NCI-H187 (cell line): ENCODE results near the gene RRP7A.
"Not testable (repeated sequence)": the region's sequence is repeated elsewhere in the genome, so short reads cannot be mapped to it uniquely, and the experiment has no call there.

ENCODE experiments used
- DNase-seq, 2 experiments: peaks; one replicate each; lab custom pipeline; 2025; lab: John Stamatoyannopoulos, UW

The RRP7A gene

GRCh38 chr22:42519525-42520401, at the start of gene RRP7A:
Gene RRP7A (minus strand): TSS chr22:42519796. CDS start chr22:42519786, 10 bp downstream.
- peak; percentile 5 to 44 for DNase-seq

DNA sequence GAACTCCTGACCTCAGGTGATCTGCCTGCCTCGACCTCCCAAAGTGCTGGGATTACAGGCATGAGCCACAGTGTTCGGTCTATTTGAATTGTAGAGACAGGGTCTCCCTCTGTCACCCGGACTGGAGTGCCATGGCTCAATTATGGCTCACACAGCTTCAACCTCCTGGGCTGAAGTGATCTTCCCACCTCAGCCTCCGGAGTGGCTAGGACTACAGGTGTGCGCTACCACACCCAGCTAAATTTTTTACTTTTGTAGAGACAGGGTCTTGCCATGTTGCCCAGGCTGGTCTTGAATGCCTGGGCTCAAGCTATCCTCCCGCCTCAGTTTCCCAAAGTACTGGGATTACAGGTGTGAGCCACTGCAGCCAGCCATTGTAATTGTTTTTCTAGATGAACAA, 48.4 kb upstream of the RRP7A start:
- not testable (repeated sequence) for DNase-seq

DNA sequence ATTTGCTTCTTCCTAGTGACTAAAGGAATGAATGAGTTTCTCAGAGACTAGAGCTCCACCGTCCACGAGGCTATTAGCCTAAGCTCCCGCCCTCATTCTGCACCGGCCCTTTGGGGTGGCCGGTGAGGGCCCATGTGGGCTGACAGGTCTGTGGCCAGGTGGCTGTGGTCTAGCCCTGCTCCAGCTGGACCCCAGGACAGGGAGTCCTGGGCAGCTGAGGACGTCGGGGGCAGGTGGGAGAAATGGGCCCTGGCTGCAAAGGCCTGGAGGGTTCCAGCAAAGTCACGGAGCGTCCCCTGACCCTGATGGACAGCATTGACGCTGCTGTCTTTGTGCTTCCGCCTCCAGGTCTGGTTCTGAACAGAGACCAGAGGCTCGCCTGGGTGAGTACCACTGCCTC, 46.4 kb upstream of the RRP7A start:
- no peak for DNase-seq

DNA sequence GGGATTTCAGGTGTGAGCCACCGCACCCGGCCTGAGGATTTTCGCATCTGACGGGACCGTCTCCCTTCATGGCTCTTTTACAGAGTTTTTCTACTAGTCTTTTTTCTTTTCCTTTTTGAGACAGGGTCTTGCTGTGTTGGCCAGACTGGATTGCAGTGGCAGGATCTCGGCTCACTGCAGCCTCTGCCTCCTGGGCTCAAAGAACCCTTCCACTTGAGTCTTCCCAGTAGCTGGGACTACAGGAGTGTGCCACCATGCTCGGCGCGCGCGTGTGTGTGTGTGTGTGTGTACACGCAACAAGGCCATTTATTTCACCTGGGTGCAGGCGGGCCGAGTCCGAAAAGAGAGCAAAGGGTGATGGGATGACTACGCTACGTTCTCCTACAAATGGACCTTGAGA, 45.1 kb upstream of the RRP7A start:
- DNase-seq, result no peak

DNA sequence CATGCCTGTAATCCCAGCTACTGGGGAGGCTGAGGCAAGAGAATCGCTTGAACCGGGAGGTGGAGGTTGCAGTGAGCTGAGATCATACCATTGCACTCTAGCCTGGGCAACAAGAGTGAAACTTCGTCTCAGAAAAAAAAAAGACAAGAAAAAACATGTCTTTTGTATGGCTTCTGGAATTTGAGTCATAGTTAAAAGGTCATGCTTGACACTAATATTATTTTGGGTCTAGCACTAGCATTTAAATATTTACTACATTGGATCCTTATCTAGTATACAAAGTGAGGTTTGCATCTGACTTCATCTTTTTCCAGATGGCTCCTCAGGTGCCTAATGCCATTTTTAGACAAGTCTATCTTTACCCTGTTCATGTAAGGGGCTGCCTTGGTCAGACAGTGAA, 44.3 kb upstream of the RRP7A start:
- not testable (repeated sequence) for DNase-seq

DNA sequence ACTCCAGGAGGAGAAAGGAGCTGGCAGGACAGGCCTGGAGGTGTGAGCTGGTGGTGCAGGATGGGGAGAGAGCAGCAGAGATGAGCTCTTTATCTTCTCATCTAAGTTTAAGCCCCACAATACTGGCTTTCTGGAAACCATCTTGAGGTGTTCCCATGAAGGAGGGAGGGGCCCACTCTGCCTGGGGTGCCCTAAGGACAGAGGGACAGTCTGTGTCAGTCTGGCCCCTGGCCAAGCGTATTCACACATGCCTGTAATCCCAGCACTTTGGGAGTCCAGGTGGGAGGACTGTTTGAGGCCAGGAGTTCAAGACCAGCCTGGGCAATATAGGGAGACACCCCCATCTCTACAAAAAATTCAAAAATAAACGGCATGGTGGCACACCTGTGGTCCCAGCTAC, 43.1 kb upstream of the RRP7A start:
- DNase-seq, result no peak

GRCh38 chr22:42562279-42562678, 42.7 kb upstream of the RRP7A start:
- no peak for DNase-seq

- no peak for DNase-seq
Observed at GRCh38 chr22:42561856-42562255, 42.3 kb upstream of the RRP7A start.

DNA sequence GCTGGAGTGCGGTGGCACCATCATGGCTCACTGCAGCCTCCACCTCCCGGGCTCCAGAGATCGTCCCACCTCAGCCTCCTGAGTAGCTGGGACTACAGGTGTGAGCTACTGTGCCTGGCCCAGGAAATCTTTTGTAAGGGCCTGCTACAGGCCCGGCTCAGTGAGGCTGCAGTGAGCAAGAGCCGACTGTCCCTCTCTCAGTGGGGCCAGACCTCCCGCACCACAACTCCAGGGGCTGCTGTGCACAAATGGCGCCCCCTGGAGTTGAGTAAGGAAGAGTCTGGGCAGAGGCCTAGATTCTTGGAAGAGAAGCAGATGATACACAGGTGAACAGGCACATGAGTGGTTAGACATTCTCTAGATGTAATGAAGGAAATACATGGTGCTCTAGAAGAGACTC, 41.2 kb upstream of the RRP7A start:
- no peak for DNase-seq

GRCh38 chr22:42560381-42560780, 40.8 kb upstream of the RRP7A start:
- no peak for DNase-seq

DNA sequence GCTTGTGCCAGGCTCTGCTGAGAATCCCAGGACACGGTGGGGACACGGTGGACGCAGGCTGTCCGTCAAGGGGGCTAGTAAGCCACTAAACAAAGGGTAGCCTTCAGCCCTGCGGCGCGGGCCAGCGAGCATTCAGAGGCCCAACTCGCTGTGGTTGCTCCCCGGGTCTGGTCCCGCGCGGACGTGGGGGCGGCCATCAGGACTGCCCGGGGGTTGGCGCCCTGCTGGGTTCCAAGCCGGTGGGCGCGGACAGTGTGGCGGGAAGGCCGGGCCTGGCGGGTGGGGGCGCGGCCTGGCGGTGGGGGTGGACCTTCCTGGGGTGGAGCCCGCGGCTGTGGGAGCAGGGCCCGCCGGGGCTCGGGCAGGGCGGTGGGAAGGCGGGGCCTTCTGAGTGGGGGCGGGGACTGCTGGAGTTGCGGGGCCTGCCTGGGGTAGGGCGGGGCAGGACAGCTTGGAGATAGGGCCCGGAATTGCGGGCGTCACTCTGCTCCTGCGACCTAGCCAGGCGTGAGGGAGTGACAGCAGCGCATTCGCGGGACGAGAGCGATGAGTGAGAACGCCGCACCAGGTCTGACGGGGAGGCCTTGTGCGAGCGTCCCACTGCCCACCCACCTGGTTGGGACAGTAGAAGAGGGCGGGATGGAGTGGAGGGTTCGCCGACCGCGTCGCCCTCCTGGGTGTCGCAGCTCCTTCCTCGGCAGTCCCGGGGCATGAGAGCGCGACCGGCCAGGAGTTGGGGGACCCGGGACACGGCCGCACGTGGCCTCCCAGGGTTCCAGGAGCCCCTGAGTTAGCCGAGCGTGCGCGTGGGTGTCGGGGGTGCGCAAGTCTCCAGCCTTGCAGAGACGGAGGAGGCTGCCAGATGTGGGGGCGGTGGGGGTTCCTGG, 34.1 kb upstream of the RRP7A start, which contains the start of gene SERHL2:
TSS of gene SERHL2 (plus strand) at position 482 of the 887 bp plus-strand sequence. CDS start at position 547, 65 bp downstream.
- DNase-seq, result peak in 1 of 2 experiments; percentile 1

GRCh38 chr22:42552294-42552647, 32.7 kb upstream of the RRP7A start:
- DNase-seq, result not testable (repeated sequence)

GRCh38 chr22:42549331-42550060, 29.9 kb upstream of the RRP7A start:
- no peak for DNase-seq

- DNase-seq, result no peak
Observed at GRCh38 chr22:42548597-42549330, 29.2 kb upstream of the RRP7A start.

GRCh38 chr22:42548126-42548525, 28.5 kb upstream of the RRP7A start:
- not testable (repeated sequence) for DNase-seq

GRCh38 chr22:42547562-42547961, 28.0 kb upstream of the RRP7A start:
- DNase-seq, result no peak

DNA sequence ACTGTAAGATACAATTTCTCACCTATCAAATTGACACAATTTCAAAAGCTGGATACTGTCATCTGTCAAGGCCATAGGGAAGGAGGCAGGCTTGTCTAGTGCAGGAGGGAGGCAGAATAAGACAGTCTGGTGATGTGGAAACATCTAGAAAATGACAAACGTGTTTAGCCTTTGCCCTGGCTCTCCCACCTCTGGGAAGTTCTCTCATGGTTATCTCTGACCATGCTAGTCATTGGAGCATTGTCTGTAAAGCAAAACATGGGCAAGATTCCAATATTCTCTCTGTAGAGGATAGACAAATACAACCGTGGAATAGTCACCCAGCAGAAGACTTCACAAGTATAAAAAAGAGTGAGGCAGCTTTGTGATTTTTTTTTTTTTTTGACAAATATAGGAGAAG, 25.1 kb upstream of the RRP7A start:
- DNase-seq, result no peak

DNA sequence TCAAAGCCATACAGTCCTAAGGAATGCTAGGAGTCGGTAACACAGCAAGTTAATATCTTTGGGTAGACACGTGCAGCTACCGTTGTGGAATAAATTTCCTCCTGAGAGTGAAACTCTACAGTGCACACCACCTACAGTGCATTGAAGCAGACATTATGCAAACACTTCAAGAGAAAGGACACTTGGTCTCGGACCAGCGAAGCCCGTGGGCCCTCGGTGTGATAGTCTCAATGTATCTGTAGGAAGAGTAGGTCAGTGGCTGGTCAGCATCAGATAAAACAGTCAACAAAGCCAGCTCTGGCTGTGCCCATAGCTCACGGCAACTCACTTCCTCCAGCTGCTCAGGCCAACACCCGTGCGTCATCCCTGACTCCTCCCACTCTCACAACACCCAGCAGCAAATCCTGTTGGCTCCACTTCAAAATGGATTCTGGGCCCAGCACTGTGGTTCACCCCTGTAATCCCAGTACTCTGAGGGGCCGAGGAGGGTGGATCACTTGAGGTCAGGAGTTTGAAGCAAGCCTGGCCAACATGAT, 19.7 kb upstream of the RRP7A start:
- not testable (repeated sequence) for DNase-seq

DNA sequence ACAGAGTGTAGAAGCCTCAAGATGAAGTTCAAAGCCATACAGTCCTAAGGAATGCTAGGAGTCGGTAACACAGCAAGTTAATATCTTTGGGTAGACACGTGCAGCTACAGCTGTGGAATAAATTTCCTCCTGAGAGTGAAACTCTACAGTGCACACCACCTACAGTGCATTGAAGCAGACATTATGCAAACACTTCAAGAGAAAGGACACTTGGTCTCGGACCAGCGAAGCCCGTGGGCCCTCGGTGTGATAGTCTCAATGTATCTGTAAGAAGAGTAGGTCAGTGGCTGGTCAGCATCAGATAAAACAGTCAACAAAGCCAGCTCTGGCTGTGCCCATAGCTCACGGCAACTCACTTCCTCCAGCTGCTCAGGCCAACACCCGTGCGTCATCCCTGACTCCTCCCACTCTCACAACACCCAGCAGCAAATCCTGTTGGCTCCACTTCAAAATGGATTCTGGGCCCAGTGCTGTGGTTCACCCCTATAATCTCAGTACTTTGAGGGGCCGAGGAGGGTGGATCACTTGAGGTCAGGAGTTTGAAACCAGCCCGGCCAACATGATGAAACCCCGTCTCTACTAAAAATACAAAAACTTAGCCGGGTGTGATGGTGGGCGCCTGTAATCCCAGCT, 17.7 kb upstream of the RRP7A start:
- DNase-seq, result not testable (repeated sequence)

GRCh38 chr22:42536634-42537033, 17.0 kb upstream of the RRP7A start:
- DNase-seq, result not testable (repeated sequence)

GRCh38 chr22:42536166-42536565, 16.6 kb upstream of the RRP7A start:
- no peak for DNase-seq
